ENCODE data around the gene SYNDIG1. TPM values are rescaled to one million over a fixed set of nuclear protein-coding genes. Genes with fewer than 3 reads are reported as not detected.

The SYNDIG1 gene
- total RNA-seq, 1 donor from 2014 or later, result not detected

- no peak overlapping the region for H3K4me3 ChIP-seq (ENCODE audit: low read depth, low read length)
- no peaks in the 10 kb centered on the region for H3K36me3 ChIP-seq (ENCODE audit: control insufficient read depth, insufficient read depth, low read length)
- FAIRE-seq, result no peak
- no peak for TF ChIP-seq CTCF (IDR thresholded peaks at IDR 0.05; ENCODE audit: insufficient read depth, low read length, severe bottlenecking)
- DNase-seq (ENCODE audit: low read depth), result no peak
- no peaks in the 10 kb centered on the region for H3K27me3 ChIP-seq (ENCODE audit: control insufficient read depth, insufficient read depth, low read length)
These were observed 189.7 kb downstream of the SYNDIG1 start for GRCh38 chr20:24658920-24659660.

- TF ChIP-seq CTCF (IDR thresholded peaks at IDR 0.05; ENCODE audit: insufficient read depth, low read length, severe bottlenecking), result no peak
- Histone ChIP-seq H3K4me3 (ENCODE audit: low read depth, low read length) (no peak overlapping the region), H3K36me3 (ENCODE audit: control insufficient read depth, insufficient read depth, low read length) (no peaks in the 10 kb centered on the region), H3K27me3 (ENCODE audit: control insufficient read depth, insufficient read depth, low read length) (no peaks in the 10 kb centered on the region)
- no peak for DNase-seq (ENCODE audit: low read depth)
- no peak for FAIRE-seq
These were observed 190.4 kb downstream of the SYNDIG1 start for GRCh38 chr20:24659835-24660234.

GRCh38 chr20:24660651-24661050 is 191.2 kb downstream of the SYNDIG1 start:
- FAIRE-seq (no peak), DNase-seq (ENCODE audit: low read depth) (no peak)
- no peak for TF ChIP-seq CTCF (IDR thresholded peaks at IDR 0.05; ENCODE audit: insufficient read depth, low read length, severe bottlenecking)
- H3K27me3 ChIP-seq (ENCODE audit: control insufficient read depth, insufficient read depth, low read length), result no peaks in the 10 kb centered on the region
- no peaks in the 10 kb centered on the region for H3K36me3 ChIP-seq (ENCODE audit: control insufficient read depth, insufficient read depth, low read length)
- no peak overlapping the region for H3K4me3 ChIP-seq (ENCODE audit: low read depth, low read length)

- TF ChIP-seq CTCF (IDR thresholded peaks at IDR 0.05; ENCODE audit: insufficient read depth, low read length, severe bottlenecking), result no peak
- Histone ChIP-seq H3K27me3 (ENCODE audit: control insufficient read depth, insufficient read depth, low read length) (no peaks in the 10 kb centered on the region), H3K4me3 (ENCODE audit: low read depth, low read length) (no peak overlapping the region), H3K36me3 (ENCODE audit: control insufficient read depth, insufficient read depth, low read length) (no peaks in the 10 kb centered on the region)
- DNase-seq (ENCODE audit: low read depth), result no peak
- FAIRE-seq, result no peak
These were observed 191.8 kb downstream of the SYNDIG1 start for GRCh38 chr20:24661255-24661654.

GRCh38 chr20:24662322-24662721 is 192.9 kb downstream of the SYNDIG1 start:
- no peaks in the 10 kb centered on the region for H3K27me3 ChIP-seq (ENCODE audit: control insufficient read depth, insufficient read depth, low read length)
- H3K36me3 ChIP-seq (ENCODE audit: control insufficient read depth, insufficient read depth, low read length), result no peaks in the 10 kb centered on the region
- no peak overlapping the region for H3K4me3 ChIP-seq (ENCODE audit: low read depth, low read length)
- FAIRE-seq, result no peak
- TF ChIP-seq CTCF (IDR thresholded peaks at IDR 0.05; ENCODE audit: insufficient read depth, low read length, severe bottlenecking), result no peak
- DNase-seq (ENCODE audit: low read depth), result no peak
